Activated CD8-positive, alpha-beta memory T cell treated with anti-CD3 and anti-CD28 coated beads for 1 hour (primary cell): ENCODE measurements around the gene TEX11.
"Not testable (repeated sequence)": the region's sequence is repeated elsewhere in the genome, so short reads cannot be mapped to it uniquely, and the experiment has no call there.

Source experiments
- DNase-seq, 2 donors: peaks; one replicate each; pipeline ENCODE4 v3.0.0-alpha.2; 2020; ENCODE audit warnings: low read depth in 1 of 2; ENCODE audit errors: extremely low read depth in 1 of 2

The TEX11 gene

DNA sequence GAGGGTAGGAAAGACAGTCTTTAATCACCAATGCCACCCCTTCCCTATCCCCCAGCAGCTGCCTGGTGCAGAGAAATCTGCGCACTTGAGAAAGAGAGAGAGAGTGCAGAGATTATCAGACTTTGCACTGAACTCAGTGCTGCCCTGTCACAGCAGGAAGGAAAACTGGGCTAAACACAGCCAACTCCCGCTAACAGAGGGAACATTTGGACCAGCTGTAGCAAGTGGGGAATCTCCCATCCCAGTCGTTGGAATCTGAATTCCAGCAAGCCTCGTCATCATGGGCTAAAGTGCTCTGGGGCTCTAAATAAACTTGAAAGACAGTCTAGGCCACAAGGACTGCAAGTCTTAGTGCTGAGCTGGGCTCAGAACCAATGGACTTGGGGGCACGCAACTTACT lies 295.2 kb downstream of the TEX11 start:
- no peak for DNase-seq

DNA sequence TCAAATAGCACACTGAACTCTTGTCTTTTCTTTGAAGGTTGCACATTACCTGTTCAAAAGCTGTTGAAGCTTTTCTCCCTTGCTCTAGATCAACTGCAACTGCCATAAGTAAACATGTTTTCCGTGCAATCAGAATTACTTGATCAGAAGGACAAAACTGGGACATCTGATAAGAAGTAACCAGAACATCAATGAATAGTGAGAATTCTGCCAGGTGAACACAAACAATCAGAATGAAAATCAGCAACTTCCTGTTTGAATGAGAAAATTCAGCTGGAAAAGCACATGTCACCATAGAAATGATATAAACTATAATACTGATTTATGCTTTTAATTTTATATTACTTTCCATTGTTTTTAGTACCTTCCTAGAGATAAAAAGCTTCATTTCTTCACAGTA lies 303.2 kb downstream of the TEX11 start:
- DNase-seq: no peak

DNA sequence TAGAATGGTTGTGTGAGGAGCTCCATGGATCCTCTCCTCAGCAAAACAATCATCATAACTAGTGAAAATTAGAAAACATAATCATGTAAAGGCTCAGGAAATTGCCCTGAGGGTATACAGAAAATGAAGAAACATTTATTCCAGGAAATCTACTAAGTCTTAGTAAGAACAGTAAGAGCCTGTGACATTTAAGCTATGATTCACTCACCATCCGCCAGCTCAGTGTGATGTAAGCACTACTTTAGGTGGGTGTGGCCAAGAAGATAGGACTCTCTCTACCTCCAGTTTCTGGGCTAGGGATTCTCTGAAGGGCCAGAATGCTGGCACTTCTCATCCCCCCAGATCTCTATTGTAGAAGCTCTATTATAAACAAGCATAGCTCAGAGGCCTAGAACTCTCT lies 316.4 kb downstream of the TEX11 start:
- DNase-seq: no peak

DNA sequence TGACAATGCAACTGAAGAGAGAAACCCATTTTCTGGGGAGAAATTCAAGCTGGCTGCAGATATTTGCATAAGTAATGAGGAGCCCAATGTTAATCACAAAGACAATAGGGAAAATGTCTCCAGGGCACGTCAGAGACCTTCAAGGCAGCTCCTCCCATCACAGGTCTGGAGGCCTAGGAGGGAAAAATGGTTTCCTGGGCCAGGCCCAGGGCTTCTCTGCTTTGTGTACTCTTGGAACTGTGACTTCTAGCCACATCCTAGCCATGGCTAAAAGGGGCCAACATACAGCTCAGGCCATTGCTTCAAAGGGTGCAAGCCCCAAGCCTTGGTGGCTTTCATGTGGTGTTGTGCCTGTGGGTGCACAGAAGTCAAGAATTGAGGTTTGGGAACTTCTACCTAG lies 321.4 kb downstream of the TEX11 start:
- DNase-seq: not testable (repeated sequence)

DNA sequence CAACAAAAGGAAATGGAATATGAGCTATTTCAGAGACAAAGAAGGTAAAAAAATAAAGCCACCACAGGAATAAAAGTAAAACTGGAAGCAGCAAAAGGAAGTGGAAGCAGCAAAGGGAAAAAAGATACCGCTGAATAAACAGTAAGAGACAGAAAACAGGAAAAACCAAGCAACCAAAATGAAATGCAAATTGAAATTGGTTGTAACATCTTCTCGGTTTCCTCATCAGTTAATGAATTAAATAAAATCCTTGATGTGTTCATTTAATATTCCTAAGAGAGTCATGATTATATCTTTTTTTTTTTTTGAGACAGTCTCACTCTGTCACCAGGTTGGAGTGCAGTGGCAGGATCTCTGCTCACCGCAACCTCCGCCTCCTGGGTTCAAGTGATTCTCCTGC lies 331.1 kb downstream of the TEX11 start:
- no peak for DNase-seq

DNA sequence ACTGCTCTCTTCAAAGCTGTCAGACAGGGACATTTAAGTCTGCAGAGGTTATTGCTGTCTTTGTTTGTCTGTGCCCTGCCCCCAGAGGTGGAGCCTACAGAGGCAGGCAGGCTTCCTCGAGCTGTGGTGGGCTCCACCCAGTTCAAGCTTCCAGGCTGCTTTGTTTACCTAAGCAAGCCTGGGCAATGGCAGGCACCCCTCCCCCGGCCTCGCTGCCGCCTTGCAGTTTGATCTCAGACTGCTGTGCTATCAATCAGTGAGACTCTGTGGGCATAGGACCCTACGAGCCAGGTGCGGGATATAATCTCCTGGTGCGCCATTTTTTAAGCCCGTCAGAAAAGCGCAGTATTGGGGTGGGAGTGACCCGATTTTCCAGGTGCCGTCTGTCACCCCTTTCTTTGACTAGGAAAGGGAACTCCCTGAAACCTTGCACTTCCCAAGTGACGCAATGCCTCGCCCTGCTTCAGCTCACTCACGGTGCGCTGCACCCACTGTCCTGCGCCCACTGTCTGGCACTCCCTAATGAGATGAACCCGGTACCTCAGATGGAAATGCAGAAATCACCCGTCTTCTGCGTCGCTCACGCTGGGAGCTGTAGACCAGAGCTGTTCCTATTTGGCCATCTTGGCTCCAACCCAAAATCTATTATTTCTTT lies 338.5 kb downstream of the TEX11 start:
- not testable (repeated sequence) for DNase-seq

DNA sequence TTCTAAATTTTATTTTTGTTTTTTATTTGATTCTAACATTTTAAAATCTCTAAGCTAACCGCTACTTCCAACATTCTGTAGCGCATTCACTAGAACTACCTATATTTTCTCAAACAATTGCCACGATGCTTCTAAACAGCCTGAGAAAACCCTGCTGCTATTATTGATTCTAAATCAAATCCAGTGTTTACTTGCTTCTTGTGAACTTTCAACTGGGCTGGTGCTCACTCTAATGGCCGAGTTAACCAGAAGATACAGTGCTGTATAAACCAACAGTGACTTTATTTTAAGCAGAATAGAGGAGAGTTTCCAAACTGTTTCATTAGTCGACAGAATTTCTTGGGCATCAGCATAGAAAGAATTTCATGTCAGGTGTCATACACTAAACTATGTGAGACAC lies 353.6 kb downstream of the TEX11 start:
- DNase-seq: no peak

DNA sequence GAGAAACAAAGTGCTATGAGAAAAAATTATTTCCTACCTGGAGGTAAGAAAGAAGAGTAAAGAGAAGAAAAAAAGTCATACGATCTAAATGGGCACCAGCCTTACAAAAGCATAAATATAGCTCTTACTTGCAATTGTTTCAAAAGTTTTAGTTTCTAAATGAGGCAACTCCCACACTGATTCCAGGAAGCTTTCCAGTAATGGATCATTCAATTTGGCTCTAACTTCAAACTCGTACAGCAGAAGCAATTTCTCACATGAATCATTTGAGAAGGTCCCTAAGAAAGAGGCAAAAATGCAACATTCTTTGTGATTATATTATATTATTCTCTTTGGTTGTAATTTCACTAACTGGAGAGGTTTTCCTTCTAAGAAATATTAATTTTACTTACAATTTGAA lies 354.0 kb downstream of the TEX11 start:
- no peak for DNase-seq

DNA sequence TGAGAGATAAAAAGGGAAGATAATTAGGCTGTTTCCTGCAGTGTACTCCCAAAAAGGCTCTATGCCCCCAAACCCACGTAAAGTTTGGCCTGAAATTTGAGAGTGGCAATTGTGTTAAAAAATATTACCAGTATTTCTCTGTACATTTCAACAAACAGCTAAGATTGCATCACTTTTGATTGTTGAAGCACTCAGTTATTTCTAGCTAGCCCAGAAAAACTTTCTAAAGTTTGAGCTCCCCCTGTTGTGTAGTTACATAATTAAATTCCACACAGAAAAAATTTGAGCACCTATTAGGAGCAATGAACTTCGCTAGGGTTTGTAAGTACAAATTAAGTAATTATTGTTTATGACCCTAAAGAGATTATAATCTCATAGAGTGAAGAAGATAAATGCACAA lies 354.4 kb downstream of the TEX11 start:
- no peak for DNase-seq

DNA sequence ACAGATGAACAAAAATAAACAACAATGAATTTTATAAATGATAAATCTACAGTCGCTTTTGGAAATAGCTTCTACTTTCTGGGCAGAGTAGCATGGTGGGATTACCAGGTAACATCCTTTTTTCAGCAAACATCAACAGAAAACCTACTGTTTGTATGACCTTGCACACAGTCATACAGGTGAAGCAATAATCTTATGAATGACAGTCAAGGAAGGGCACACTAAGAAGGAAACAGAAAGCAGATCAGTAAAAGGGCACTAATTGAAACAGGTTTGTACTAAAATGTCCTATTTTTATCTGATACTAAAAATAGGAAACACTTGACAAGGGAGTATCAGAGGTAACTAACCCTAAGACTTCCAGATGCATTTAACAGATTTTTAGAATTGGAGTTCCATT lies 355.0 kb downstream of the TEX11 start:
- DNase-seq: no peak

DNA sequence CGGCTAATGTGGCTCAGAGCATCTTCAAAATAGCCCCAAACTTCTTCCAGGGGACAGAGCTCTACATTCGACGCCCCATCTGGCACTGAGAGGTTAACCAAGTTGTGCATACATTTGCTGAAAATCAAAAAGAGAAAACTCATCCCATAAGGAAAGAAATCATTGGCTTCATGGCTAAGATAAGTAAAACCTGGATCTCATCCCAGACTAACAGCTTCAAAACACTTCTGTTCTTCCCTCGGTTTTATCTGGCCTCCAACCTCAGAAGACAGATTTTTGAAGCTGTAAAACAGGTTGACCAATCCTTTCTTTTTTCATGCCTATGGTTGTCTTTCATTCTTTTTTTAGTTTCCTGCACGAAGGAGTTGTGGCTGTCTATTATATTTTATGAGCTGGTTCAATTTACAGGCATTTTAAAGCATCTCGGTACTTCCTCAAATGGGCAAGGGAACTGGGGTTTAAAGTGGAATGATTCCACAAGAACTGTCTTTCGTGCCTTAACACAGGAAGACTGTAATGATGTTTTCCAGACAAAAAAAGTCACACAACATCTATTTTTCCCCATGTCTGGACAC lies 356.3 kb downstream of the TEX11 start:
- no peak for DNase-seq

DNA sequence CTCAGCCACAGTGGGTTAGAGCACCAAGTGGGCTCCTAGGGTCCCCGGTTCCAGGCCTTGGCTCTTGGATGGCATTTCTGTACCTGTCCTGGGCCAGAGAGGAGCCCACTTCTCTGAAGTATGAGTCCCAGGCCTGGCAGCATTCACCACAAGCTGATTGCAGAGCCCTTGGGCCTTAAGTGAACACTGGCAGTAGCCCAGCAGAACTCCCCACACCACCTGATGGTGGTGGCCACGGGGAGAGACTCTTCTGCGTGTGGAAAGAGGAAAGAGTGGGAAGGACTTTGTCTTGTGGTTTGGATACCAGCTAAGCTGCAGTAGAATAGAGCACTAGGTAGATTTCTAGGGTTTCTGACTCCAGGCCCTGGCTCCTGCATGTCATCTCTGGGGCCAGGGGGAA lies 359.1 kb downstream of the TEX11 start:
- DNase-seq: no peak

DNA sequence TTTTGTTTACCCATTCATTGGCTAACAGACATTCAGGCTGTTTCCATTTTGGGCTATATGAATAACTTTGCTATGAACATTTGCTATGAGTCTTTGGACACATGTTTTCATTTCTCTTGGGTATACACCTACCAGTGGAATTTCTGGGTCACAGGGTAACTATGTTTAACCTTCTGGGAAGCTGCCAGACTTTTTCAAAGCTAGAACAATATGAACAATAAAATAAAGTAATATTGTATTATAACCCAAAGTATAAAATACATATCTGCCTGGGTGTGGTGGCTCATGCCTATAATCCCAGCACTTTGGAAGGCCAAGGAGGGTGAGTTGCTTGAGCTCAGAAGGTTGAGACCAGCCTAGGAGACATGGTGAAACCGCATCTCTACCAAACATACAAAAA lies 373.3 kb downstream of the TEX11 start:
- no peak for DNase-seq

DNA sequence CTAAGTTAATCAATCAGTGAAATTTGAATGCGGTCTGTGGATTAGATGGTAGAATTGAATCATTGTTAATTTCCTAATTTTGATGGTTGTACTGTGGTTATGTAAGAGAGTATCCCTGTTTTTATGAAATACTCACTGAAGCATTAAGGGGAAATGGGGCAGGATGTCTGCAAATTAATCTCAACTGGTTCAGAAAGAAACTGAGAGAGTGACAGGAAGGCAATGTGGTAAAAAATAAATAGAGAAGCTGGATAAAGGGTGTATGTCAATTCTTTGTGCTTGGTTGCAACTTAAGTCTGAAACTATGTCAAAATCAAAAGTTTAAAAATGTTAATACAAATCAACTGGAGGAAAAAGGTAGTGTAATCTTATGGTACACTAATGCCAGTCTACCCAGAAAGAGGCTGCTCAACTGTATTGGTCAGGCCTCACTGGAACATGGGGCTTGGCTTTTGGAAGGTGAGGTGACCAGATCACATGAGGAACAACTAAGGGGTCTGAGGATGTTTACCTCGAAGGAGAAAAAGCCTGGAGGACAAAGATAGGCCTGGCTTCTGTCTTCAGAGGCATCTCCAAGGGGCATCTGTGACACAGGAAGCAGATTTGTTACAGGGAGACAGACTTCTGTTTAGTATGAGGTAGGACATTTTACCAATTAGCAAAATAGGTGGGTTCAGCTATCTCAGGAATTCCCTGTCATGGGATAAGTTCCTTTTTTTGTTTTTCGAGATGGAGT lies 380.7 kb downstream of the TEX11 start:
- no peak for DNase-seq

DNA sequence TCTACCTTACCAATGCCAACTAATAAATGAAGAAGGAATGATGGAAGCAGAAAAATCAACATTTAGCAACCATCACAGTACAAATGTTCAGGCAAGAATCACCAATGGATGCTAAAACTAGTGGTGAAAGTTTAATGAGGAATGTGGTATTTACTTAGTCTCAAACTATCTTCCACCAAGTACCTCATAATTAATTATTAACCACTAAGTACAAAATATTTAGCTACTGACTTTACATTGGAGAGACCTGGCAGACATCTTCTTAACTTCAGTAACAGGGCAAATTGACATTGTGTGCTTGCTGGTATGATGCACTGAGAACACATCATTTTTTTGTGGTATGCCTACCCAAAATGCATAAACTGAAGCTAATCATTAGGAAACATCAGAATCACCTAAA lies 381.5 kb downstream of the TEX11 start:
- DNase-seq: no peak

DNA sequence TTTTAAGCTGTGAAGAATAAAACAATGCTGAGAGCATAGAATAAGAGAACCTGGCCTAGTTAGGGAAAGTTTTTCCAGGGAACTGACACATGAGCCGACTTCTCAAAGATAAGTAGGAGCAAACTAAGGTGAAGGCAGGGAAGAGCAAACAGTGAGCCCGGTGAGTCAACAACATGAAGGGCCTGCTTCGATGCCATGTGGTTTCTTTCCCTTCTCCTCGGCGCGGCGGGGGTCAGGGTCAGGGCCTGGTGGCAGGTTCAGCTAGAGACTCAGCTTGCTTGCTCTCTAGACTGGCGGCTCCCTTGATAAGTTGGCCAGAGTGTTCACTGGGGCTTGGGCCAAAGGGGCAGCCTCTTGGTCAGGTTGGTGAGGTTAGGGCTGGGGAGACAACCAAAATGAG lies 382.8 kb downstream of the TEX11 start:
- no peak for DNase-seq

DNA sequence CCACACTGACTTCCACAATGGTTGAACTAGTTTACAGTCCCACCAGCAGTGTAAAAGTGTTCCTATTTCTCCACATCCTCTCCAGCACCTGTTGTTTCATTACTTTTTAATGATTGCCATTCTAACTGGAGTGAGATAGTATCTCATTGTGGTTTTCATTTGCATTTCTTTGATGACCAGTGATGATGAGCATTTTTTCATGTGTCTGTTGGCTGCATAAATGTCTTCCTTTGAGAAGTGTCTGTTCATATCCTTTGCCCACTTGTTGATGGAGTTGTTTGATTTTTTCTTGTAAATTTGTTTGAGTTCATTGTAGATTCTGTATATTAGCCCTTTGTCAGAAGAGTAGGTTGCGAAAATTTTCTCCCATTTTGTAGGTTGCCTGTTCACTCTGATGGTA lies 392.8 kb downstream of the TEX11 start:
- not testable (repeated sequence) for DNase-seq

DNA sequence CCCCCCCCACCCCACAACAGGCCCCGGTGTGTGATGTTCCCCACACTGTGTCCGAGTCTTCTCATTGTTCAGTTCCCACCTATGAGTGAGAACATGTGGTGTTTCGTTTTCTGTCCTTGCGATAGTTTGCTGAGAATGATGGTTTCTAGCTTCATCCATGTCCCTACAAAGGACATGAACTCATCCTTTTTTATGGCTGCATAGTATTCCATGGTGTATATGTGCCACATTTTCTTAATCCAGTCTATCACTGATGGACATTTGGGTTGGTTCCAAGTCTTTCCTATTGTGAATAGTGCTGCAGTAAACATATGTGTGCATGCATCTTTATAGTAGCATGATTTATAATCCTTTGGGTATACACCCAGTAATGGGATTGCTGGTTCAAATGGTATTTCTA lies 393.2 kb downstream of the TEX11 start:
- DNase-seq: not testable (repeated sequence)

DNA sequence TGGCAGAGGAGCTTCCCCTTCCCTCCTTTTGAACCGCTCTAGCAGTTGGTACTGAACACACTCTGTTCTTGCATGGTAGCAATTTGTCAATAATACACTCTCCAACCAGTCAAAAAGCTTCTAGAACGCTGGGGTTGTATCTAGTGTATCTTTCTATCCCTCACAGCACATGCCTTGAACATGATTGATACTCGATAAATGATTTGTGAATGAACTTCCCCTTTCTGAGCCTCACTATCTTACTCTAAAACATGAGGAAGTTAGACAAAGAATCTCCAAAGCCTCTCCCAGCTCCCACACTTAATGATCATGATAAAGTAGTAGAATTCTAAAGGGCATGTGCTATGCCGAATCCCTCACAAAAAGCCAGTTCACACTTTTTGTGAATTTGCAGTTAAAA lies 399.4 kb downstream of the TEX11 start:
- DNase-seq: no peak

DNA sequence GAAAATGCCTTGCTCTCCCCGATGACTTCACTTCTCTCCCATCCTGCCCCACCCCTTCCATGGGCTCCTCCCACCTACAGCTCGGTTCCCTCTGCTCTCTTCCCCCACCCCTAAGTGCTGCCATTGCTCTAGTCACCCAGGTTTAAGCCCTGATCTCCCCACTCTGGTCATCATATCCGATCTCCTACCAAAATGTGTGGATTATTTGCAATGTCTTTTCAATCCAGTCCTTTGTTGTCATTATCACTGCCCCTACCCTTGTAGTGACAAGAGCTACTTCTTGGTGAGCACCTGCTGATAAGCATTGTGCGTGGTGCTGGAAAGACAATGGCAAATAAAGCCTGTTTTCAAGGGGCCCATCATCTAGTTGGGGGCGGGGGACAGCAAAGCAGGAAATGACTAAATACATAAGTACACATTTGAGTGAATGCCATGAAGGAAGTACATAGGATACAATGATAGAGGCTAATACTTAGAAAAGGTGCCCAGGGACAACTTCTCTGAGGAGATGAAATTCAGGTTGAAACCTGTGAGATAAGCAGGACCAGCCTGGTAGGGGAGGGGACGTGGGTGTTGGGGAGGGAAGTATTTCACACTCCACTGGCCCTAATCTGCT lies 400.1 kb downstream of the TEX11 start:
- DNase-seq: no peak

DNA sequence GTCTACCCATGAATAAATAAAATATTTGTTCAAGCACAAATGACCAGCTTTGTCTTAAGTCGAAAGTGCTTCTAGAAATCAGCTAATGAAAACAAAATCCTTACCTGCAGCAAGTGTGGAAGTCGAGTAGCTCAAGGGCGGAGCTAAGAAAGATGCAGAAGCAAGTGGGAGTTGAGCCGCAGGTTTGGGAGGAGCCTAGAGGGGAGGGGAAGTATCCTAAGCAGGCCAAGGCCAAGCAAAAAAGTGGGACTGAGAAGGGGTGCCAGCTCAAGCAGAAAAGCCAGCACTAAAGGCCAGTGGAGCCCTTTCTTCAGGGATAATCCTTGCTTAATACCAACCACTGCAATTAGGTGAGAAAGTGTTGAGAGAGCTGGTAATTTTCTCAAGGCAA lies 403.1 kb downstream of the TEX11 start:
- no peak for DNase-seq
